Measurements from ENCODE around the gene DHRS9.

DNA sequence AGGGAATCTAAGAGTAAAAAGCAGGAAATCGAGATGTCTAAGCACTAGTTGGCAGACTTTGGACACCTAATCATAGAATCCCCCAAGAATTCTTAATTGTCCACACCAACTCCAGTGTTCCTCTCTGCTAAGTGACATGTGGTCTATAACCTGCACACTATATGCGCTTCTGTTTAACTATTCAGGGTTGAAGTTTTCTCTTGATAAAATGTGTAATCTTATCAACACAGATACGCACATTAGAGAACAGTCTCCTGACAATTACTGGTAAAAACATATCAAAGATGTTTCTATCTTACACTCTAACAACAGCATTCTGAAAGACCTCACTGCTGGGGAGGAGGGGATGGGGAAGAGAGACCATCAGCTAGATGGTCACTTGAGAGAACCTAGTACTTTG is 42.1 kb upstream of the DHRS9 start:
- no peak for TF ChIP-seq EZH2 (IDR thresholded peaks at IDR 0.05; ENCODE audit: insufficient read depth, poor library complexity, severe bottlenecking)
- TF ChIP-seq EZH2phosphoT487 (IDR thresholded peaks at IDR 0.05; ENCODE audit: insufficient read depth, low read depth): no peak
